Lower leg skin (tissue), 4 donors: ENCODE results near the gene PLEKHG4B. TPM values are rescaled to one million over a fixed set of nuclear protein-coding genes. Genes with fewer than 3 reads are reported as not detected.
"Not testable (repeated sequence)": the region's sequence is repeated elsewhere in the genome, so short reads cannot be mapped to it uniquely, and the experiment has no call there.

Experiments used
- DNase-seq, 2 donors: peaks; one replicate each; pipeline ENCODE4 v3.0.0-alpha.2; 2019; ENCODE audit warnings: low spot score in 2 of 2
- H3K4me3 ChIP-seq: fragments of 200-600 bp; sonication (generic); 2 replicates; pipeline ENCODE4 v1.5.1; 2017; ENCODE audit warnings: mild to moderate bottlenecking, low read depth; ENCODE audit not compliant: poor library complexity, severe bottlenecking
- CTCF ChIP-seq, 3 donors: fragments of 450-650 bp; IDR thresholded peaks; one replicate each; pipeline ENCODE4 v1.5.1; 2016; ENCODE audit warnings: antibody characterized with exemption in 3 of 3, mild to moderate bottlenecking in 3 of 3, moderate library complexity in 2 of 3
- POLR2A ChIP-seq, 2 donors: fragments of 450-650 bp; IDR thresholded peaks; one replicate each; pipeline ENCODE4 v1.6.1; 2016 to 2017; ENCODE audit warnings: antibody characterized with exemption in 2 of 2, mild to moderate bottlenecking in 1 of 2, moderate library complexity in 1 of 2
- WGBS, 2 donors: methylation state at CpG; one replicate each; pipeline ENCODE4 v1.1.5; 2018; 5-methylcytosine and 5-hydroxymethylcytosine counted together
- intact Hi-C: fragments of 100-400 bp; cut with DNase I; formaldehyde crosslinking; loops from one replicate; pipeline ENCODE4 v1.15.0; 2023; ENCODE audit warnings: low total_unique reads
- total RNA-seq, 4 donors: library from RNA; depleted of rRNA; stranded (reverse); fragments of >200 nt; gene quantifications; one replicate each; pipeline ENCODE4 v1.1.0, GENCODE V29; 2016

Gene PLEKHG4B
- total RNA-seq, 4 donors from 2014 or later: 0.17 to 2.1 (median 0.36) TPM

DNA sequence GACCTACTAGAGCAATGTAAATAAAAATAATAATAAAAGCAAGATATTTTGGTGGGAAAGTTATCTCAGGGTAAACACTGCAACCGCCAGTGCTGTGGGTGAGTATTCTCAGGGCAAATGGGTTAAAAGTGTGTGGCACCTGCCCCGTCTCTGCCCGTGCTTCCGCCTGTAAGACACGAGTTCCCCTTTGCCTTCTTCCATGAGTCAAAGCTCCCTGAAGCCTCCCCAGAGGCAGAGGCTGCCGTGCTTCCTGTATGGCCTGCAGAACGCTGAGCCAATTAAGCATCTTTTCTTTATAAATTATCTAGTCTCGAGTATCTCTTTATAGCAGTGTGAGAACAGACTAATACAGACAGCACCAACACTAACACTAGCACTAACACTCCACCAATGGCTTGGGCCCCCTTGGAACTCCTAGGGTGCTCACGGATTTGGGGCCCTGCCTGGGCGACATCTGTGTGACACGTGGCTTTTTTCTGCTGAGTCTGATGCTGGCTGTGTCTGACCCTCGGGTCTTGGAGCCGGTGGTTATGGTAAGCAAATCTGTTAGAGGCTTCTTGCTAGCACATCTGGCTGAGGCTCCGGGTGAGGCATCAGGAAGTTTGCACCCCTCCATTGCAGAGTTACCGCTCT is 10.6 kb downstream of the PLEKHG4B start:
- DNase-seq: no peak
- intact Hi-C loops: no loop called here
- H3K4me3 ChIP-seq: no peak overlapping the region
- TF ChIP-seq POLR2A (IDR thresholded peaks at IDR 0.05) (no peak), CTCF (IDR thresholded peaks at IDR 0.05) (no peak)
- WGBS, 2 donors: 56 to 61% methylated on average over 15 of the region's 15 CpGs

DNA sequence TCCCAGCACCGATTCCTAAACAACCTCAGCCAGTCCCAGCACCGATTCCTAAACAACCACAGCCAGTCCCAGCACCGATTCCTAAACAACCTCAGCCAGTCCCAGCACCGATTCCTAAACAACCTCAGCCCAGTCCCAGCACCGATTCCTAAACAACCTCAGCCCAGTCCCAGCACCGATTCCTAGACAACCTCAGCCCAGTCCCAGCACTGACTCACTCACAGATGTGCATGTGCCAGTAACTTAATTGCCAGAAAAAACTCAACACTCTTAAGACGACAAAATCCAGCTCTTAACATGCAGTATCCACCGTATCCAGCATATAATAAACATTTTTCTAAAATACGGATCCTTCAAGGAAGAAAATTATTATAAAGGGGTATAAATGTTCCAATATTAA is 12.1 kb downstream of the PLEKHG4B start:
- DNase-seq, H3K4me3 ChIP-seq, intact Hi-C loops: not testable (repeated sequence)
- WGBS, 2 donors: 47 to 48% methylated on average over 9 of the region's 9 CpGs

GRCh38 chr5:104778-105296 is 12.9 kb downstream of the PLEKHG4B start:
- TF ChIP-seq CTCF (IDR thresholded peaks at IDR 0.05) (no peak), POLR2A (IDR thresholded peaks at IDR 0.05) (no peak)
- intact Hi-C loops: no loop called here
- no peak overlapping the region for H3K4me3 ChIP-seq
- DNase-seq: no peak
- 81% methylated on average over 6 of the region's 6 CpGs for WGBS, 2 donors

DNA sequence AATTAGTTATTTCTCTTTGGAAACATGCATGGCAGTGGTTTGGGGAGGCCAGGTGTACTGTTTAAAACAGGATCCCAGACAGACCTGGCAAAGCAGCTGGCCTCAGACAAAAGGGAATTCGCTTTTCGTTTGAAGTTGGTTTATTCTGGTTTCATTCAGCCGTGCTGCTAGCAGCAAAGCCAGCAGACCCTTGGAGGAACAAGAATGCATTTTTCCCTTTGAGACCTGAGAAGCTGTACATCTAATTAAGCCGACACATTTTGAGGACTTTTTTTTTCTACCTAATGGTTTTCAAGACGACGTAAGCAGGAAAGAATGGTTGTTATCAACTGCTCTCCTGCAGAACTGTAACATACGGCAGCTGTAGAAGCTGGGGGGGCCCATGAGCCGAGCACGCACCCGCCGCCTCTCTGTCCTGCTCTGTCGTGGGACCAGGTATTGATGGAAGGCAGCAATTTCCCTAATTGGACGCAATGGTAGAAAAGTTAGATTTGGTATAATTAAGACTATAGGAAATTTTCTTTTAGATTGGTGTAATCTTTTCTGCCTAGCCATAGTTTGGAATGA is 13.6 kb downstream of the PLEKHG4B start:
- intact Hi-C loops: no loop called here
- TF ChIP-seq CTCF (IDR thresholded peaks at IDR 0.05) (no peak), POLR2A (IDR thresholded peaks at IDR 0.05) (no peak)
- 83% methylated on average over 13 of the region's 13 CpGs for WGBS, 2 donors
- H3K4me3 ChIP-seq: no peak overlapping the region
- DNase-seq: no peak

DNA sequence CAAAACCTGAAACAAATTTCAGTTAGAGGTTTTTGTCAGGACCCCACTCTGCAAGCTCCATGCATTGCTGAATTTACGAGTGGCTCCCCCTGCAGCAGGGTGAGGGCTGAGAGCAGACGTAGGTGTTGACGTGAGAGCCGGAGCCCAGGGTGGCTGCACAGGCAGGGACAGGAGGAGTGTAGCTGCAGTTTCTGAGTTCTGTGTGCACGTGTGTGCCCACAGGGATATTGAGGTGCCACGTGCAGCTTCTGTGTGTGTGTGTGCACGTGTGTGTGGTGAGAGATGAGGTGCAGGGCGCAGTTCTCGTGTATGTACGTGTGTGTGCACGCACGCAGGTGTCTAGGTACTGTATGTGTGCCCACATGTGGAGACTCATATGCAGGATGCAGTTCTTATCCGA is 14.6 kb downstream of the PLEKHG4B start:
- 65 to 81% methylated on average over 13 of the region's 13 CpGs for WGBS, 2 donors
- DNase-seq: no peak
- no peak overlapping the region for H3K4me3 ChIP-seq
- no peak for TF ChIP-seq POLR2A (IDR thresholded peaks at IDR 0.05)
- TF ChIP-seq CTCF (IDR thresholded peaks at IDR 0.05): no peak
- intact Hi-C loops: no loop called here

GRCh38 chr5:107526-107925 is 15.6 kb downstream of the PLEKHG4B start:
- intact Hi-C loops: no loop called here

More at GRCh38 chr5:107526-107925, 15.6 kb downstream of the PLEKHG4B start:
- 94 to 96% methylated on average over 5 to 6 of the region's 6 CpGs for WGBS, 2 donors
- TF ChIP-seq CTCF (IDR thresholded peaks at IDR 0.05) (no peak), POLR2A (IDR thresholded peaks at IDR 0.05) (no peak)
- no peak overlapping the region for H3K4me3 ChIP-seq
- DNase-seq: no peak
